Ishikawa (cell line): ENCODE results near the gene CDKN2AIP.

Source experiments
- CEBPB ChIP-seq: IDR thresholded peaks from 2 replicates; pipeline ENCODE4 v1.6.1; 2012
- CREB1 ChIP-seq: IDR thresholded peaks from 2 replicates; pipeline ENCODE4 v1.6.1; 2012; ENCODE audit warnings: low read depth
- EGR1 ChIP-seq: IDR thresholded peaks from 2 replicates; pipeline ENCODE4 v1.6.1; 2012
- EP300 ChIP-seq: IDR thresholded peaks from 2 replicates; pipeline ENCODE4 v1.6.1; 2012; ENCODE audit warnings: borderline replicate concordance
- FOXM1 ChIP-seq: IDR thresholded peaks from 2 replicates; pipeline ENCODE4 v1.6.1; 2012; ENCODE audit warnings: low read depth, borderline replicate concordance
- MAX ChIP-seq: IDR thresholded peaks from 2 replicates; pipeline ENCODE4 v1.6.1; 2012
- NFIC ChIP-seq: IDR thresholded peaks from 2 replicates; pipeline ENCODE4 v1.6.1; 2012
- RAD21 ChIP-seq: IDR thresholded peaks from 2 replicates; pipeline ENCODE4 v1.6.1; 2012; ENCODE audit warnings: low read depth
- TAF1 ChIP-seq: IDR thresholded peaks from 2 replicates; pipeline ENCODE4 v1.6.1; 2012; ENCODE audit warnings: low read depth, mild to moderate bottlenecking
- TCF12 ChIP-seq: IDR thresholded peaks from 2 replicates; pipeline ENCODE4 v1.6.1; 2012; ENCODE audit warnings: low read depth
- TEAD4 ChIP-seq: IDR thresholded peaks from 2 replicates; pipeline ENCODE4 v1.6.1; 2012
- YY1 ChIP-seq: IDR thresholded peaks from 2 replicates; pipeline ENCODE4 v1.6.1; 2012; ENCODE audit warnings: low read depth
- ZBTB7A ChIP-seq: IDR thresholded peaks from 2 replicates; pipeline ENCODE4 v1.6.1; 2012; ENCODE audit warnings: low read depth
- TF ChIP-seq, protein P1 (sequence below): IDR thresholded peaks from 2 replicates; pipeline ENCODE4 v1.6.1; 2012
- TF ChIP-seq, protein P2 (sequence below): IDR thresholded peaks from 2 replicates; pipeline ENCODE4 v1.6.1; 2012; ENCODE audit warnings: low read depth, mild to moderate bottlenecking

The CDKN2AIP gene

DNA sequence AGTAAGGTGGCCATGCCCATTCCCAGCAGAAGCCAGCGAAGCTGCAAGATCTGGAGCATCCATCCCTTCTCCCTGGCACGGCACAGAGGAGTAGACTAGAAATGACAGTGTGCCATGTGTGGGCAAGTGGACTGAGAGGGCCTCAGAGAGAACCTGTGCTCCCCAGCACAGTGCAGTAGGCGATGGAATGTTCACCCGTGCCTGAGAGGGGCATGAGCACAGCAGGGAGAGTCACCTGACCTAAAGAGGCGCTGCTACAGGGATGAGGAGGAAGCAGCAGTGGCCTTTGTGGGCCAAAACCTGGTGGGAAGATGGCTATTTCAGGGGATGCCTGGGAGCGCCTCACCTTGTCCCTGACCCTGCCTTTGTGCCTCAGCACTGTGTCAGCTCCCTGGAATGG lies 8.0 kb upstream of the CDKN2AIP start:
- no peak for TF ChIP-seq NFIC
- TF ChIP-seq, protein P1, sequence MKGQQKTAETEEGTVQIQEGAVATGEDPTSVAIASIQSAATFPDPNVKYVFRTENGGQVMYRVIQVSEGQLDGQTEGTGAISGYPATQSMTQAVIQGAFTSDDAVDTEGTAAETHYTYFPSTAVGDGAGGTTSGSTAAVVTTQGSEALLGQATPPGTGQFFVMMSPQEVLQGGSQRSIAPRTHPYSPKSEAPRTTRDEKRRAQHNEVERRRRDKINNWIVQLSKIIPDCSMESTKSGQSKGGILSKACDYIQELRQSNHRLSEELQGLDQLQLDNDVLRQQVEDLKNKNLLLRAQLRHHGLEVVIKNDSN = peak; percentile 69

DNA sequence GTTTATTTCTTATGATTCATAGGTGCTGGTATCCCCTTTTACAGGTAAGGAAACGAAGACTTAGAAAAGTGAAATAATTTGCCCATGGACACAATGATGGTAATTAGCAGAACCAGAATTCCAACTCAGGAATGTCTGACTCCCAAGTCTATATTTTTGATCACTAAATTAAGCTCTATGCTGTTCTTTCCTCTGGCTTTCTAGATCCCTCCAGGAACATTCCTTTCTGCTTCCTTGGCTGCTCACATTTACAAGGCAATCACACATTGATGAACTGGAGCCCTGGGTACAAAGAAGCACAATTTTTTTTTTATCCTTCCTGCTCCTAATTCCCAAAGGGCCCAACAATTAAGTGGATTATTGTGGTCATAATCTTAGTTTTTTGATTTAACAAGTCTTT lies 7.0 kb upstream of the CDKN2AIP start:
- no peak for TF ChIP-seq ZBTB7A
- no peak for TF ChIP-seq EGR1
- TF ChIP-seq TCF12 = no peak
- TF ChIP-seq CREB1 = no peak
- TF ChIP-seq RAD21 = no peak
- TF ChIP-seq FOXM1 = no peak
- no peak for TF ChIP-seq TEAD4
- TF ChIP-seq, protein P1 = no peak
- no peak for TF ChIP-seq TAF1
- TF ChIP-seq YY1 = no peak
- TF ChIP-seq MAX = no peak
- no peak for TF ChIP-seq NFIC
- TF ChIP-seq, protein P2, sequence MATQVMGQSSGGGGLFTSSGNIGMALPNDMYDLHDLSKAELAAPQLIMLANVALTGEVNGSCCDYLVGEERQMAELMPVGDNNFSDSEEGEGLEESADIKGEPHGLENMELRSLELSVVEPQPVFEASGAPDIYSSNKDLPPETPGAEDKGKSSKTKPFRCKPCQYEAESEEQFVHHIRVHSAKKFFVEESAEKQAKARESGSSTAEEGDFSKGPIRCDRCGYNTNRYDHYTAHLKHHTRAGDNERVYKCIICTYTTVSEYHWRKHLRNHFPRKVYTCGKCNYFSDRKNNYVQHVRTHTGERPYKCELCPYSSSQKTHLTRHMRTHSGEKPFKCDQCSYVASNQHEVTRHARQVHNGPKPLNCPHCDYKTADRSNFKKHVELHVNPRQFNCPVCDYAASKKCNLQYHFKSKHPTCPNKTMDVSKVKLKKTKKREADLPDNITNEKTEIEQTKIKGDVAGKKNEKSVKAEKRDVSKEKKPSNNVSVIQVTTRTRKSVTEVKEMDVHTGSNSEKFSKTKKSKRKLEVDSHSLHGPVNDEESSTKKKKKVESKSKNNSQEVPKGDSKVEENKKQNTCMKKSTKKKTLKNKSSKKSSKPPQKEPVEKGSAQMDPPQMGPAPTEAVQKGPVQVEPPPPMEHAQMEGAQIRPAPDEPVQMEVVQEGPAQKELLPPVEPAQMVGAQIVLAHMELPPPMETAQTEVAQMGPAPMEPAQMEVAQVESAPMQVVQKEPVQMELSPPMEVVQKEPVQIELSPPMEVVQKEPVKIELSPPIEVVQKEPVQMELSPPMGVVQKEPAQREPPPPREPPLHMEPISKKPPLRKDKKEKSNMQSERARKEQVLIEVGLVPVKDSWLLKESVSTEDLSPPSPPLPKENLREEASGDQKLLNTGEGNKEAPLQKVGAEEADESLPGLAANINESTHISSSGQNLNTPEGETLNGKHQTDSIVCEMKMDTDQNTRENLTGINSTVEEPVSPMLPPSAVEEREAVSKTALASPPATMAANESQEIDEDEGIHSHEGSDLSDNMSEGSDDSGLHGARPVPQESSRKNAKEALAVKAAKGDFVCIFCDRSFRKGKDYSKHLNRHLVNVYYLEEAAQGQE = no peak
- no peak for TF ChIP-seq EP300
- TF ChIP-seq CEBPB = no peak

DNA sequence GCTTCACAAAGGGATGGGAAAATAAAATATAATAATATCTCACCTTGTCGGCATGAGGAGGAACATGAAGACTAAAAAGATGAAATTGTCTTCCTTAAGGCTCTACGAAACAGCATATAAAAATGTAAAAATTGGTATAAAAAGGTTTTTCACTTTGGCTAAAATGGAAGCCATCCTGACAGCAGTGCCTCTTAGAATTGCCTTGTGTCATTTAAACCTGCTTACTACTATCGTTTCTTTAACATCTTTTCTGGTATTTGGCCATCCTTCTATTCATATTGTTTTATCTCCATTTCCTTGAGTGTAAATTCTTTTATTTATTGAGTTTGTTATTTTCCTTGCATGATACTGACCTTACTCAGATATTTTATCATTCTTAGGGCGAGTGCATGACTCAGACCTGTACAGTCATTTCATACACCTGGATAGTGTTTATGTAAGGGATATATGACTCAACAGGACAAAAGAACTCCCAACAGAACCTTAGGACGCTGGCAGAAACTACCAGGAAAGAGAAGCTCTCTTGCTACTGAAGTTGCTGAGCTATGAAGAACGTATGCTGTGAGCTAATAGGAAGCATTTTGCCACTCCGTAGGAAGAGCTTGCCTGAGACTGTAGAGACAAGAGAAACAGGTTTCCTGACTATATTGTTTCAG lies 5.8 kb upstream of the CDKN2AIP start:
- TF ChIP-seq MAX (no peak), EGR1 (no peak), EP300 (peak; percentile 22; the same call in 1 of the 2 replicates), TCF12 (peak; percentile 69), TAF1 (no peak), YY1 (no peak), RAD21 (no peak), CEBPB (peak; percentile 12; the same call in 1 of the 2 replicates), CREB1 (no peak), ZBTB7A (no peak), NFIC (peak; percentile 19; the same call in 1 of the 2 replicates), TEAD4 (no peak)
- TF ChIP-seq, protein P2 = no peak

DNA sequence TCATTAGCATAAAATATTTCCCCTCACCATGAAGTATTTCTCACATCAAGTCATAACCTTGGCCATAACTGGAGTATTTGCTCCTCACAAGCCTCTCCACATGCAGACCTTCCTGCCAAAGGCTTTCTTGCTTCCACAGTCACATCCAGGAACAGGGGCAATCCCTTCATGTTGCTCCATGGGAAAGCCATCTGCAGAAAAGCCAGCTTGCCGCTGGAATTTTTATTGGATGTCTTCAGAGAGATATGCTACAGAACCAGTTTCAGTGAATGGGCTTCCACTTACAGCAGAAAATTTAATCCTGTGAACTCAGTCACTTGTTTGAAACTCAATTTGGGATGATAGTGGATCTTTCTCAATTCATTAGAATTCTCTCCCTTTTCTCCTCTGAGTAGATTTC lies 3.2 kb upstream of the CDKN2AIP start:
- TF ChIP-seq EP300 = no peak
- TF ChIP-seq TEAD4 = no peak
- TF ChIP-seq YY1 = no peak
- TF ChIP-seq, protein P1 = no peak
- no peak for TF ChIP-seq EGR1
- TF ChIP-seq NFIC = no peak
- no peak for TF ChIP-seq MAX
- TF ChIP-seq CREB1 = no peak
- no peak for TF ChIP-seq TCF12
- TF ChIP-seq FOXM1 = no peak
- TF ChIP-seq CEBPB = no peak
- no peak for TF ChIP-seq RAD21

DNA sequence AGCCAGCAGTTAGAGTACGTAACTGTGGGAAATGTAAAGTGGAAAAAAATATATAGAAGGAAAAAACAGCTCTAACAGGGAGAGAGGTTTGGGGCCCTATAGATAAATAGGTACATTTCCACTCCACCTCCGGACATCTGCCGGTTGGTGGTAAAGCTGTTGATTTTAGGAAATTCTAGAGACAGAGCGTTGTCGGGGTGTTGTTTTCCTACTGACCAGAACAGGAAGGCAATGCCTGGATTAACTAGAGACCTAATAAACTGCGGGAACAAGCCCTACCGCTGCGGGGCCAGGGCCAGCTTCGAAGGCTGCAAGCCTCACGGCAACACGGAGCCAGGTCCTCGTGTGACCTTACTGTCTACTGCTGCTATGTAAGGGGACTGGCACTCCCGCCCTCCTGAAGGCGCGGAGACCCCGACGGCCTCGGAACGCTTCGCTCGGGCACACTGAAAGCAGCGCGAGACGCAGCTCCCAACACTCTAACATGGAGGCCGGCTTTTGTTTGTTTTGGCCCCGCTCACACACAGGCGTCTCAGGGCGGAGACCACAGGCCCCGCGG lies 702 bp upstream of the CDKN2AIP start:
- TF ChIP-seq TCF12 = no peak
- peak; percentile 73; the same call in 1 of the 2 replicates for TF ChIP-seq MAX
- TF ChIP-seq EGR1 = no peak
- TF ChIP-seq NFIC = peak; percentile 61; the same call in 1 of the 2 replicates
- 0 out of 2 replicates have a peak, but pooled peaks have one; percentile 4 for TF ChIP-seq TEAD4
